Activated B cell treated with CpG ODN at 0.5 μM for 24 hours (primary cell): Measurements from ENCODE around the gene C5orf15. TPM values are rescaled to one million over a fixed set of nuclear protein-coding genes. Genes with fewer than 3 reads are reported as not detected.
"Not testable (repeated sequence)": the region's sequence is repeated elsewhere in the genome, so short reads cannot be mapped to it uniquely, and the experiment has no call there.

ENCODE experiments used
- ATAC-seq: fragments of 200-7000 bp; cut with Tn5 transposase; one replicate; pipeline ENCODE4 v1.10.0; 2021; ENCODE audit warnings: low read depth, mild to moderate bottlenecking, moderate library complexity
- CTCF ChIA-PET: fragments of 350-600 bp; sonication (Branson Sonifier 250); formaldehyde crosslinking; loops from one replicate; lab custom pipeline; 2021; ENCODE audit warnings: antibody characterized with exemption; lab: Charles Lee
- POLR2A ChIA-PET: fragments of 350-600 bp; sonication (Branson Sonifier 250); formaldehyde crosslinking; loops from one replicate; lab custom pipeline; 2021; ENCODE audit warnings: antibody characterized with exemption; lab: Charles Lee
- DNase-seq: peaks from one replicate; pipeline ENCODE4 v3.0.0; 2022
- H3K27ac Mint-ChIP-seq: one replicate; pipeline ENCODE4 v1.8.0; 2020; ENCODE audit warnings: mixed read lengths
- H3K27me3 Mint-ChIP-seq: one replicate; pipeline ENCODE4 v1.8.0; 2021; ENCODE audit warnings: mixed read lengths
- H3K36me3 Mint-ChIP-seq: one replicate; pipeline ENCODE4 v1.8.0; 2021; ENCODE audit warnings: low read depth, mixed read lengths
- H3K4me1 Mint-ChIP-seq: one replicate; pipeline ENCODE4 v1.8.0; 2021; ENCODE audit warnings: mixed read lengths
- H3K4me3 Mint-ChIP-seq: one replicate; pipeline ENCODE4 v1.8.0; 2020; ENCODE audit warnings: mild to moderate bottlenecking, mixed read lengths
- H3K9me3 Mint-ChIP-seq: one replicate; pipeline ENCODE4 v1.8.0; 2020; ENCODE audit warnings: mixed read lengths
- intact Hi-C: fragments of 100-400 bp; cut with micrococcal nuclease; formaldehyde crosslinking; loops from one replicate; pipeline ENCODE4 v1.15.1; 2024
- total RNA-seq: library from RNA; stranded (reverse); gene quantifications from 2 replicates; pipeline ENCODE4 v1.2.3, GENCODE V29; 2022
- TF ChIP-seq, protein P1 (sequence below): fragments of 200-600 bp; IDR thresholded peaks from one replicate; pipeline ENCODE4 v1.8.0; 2022; ENCODE audit warnings: antibody characterized with exemption, mild to moderate bottlenecking

C5orf15 gene
- total RNA-seq, 1 donor from 2014 or later: 25.7 TPM

DNA sequence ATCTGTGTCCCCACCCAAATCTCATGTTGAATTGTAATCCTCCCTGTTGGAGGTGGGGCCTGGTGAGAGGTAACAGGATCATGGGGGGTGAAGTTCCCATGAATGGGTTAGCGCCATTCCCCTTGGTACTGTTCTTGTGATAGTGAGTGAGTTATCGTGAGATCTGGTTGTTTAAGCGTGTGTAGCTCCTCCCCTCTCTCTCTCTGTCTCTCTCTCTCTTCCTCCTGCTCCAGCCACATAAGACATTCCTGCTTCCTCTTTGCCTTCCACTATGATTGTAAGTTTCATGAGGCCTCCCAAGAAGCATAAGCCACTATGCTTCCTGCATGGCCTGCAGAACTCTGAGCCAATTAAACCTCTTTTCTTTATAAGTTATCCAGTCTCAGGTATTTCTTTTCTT lies 28.8 kb downstream of the C5orf15 start:
- intact Hi-C loops: loop anchor here (10.0 kb wide), 1 partner anchor 1515 kb away; no protein-coding TSS in a partner anchor
- H3K4me3 Mint-ChIP-seq: peak overlapping the region; percentile 48
- TF ChIP-seq, protein P1, sequence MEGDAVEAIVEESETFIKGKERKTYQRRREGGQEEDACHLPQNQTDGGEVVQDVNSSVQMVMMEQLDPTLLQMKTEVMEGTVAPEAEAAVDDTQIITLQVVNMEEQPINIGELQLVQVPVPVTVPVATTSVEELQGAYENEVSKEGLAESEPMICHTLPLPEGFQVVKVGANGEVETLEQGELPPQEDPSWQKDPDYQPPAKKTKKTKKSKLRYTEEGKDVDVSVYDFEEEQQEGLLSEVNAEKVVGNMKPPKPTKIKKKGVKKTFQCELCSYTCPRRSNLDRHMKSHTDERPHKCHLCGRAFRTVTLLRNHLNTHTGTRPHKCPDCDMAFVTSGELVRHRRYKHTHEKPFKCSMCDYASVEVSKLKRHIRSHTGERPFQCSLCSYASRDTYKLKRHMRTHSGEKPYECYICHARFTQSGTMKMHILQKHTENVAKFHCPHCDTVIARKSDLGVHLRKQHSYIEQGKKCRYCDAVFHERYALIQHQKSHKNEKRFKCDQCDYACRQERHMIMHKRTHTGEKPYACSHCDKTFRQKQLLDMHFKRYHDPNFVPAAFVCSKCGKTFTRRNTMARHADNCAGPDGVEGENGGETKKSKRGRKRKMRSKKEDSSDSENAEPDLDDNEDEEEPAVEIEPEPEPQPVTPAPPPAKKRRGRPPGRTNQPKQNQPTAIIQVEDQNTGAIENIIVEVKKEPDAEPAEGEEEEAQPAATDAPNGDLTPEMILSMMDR: no peak
- no peaks in the 10 kb centered on the region for H3K27me3 Mint-ChIP-seq
- peak overlapping the region; percentile 89 for H3K27ac Mint-ChIP-seq
- DNase-seq (no peak), ATAC-seq (no peak)
- H3K36me3 Mint-ChIP-seq: no peaks in the 10 kb centered on the region
- ChIA-PET POLR2A (interaction anchor here (0.9 to 2.7 kb wide), 5 partner anchors 10 to 836 kb away, joined by 3 to 27 read pairs (median 4); partner anchors contain the start of gene VDAC1), CTCF (interaction anchor here (1.2 kb wide), 1 partner anchor 33 kb away, joined by 3 read pairs; no protein-coding TSS in a partner anchor)
- H3K4me1 Mint-ChIP-seq: peaks cover 90% of the 10 kb centered on the region
- H3K9me3 Mint-ChIP-seq: peaks cover 5% of the 10 kb centered on the region

DNA sequence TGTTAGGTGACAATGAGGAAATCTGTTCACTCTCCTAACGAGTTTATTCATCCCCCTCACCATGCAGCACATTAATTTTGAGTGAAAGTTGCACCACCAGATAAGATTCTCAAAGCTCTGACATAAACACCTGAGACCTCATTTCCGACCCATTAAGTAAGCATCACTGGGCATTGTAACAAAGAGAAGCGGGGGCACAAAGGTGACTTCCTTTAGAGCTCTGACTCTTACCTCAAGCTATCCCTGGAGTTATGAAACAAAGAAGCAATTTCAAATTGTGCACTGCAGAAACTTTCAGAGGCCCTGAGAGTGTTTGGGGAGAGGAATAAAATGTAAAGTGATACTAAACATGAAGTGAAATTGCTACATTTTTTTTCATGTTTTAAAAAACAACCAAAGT lies 29.5 kb downstream of the C5orf15 start:
- Mint-ChIP-seq H3K27ac (peak overlapping the region; percentile 89), H3K4me3 (peak overlapping the region; percentile 48), H3K27me3 (no peaks in the 10 kb centered on the region), H3K9me3 (peaks cover 5% of the 10 kb centered on the region), H3K36me3 (no peaks in the 10 kb centered on the region), H3K4me1 (peaks cover 91% of the 10 kb centered on the region)
- intact Hi-C loops: loop anchor here (1.0 to 10.0 kb wide), 2 partner anchors 9 to 1514 kb away; no protein-coding TSS in a partner anchor
- CTCF ChIA-PET: interaction anchor here (0.8 to 1.4 kb wide), 5 partner anchors 9 to 542 kb away, joined by 3 to 7 read pairs (median 4); no protein-coding TSS in a partner anchor
- TF ChIP-seq, protein P1: no peak
- DNase-seq: peak; percentile 4
- ATAC-seq: no peak
- POLR2A ChIA-PET: interaction anchor here (0.9 to 2.7 kb wide), 9 partner anchors 9 to 835 kb away, joined by 3 to 27 read pairs (median 4); partner anchors contain the start of gene VDAC1

DNA sequence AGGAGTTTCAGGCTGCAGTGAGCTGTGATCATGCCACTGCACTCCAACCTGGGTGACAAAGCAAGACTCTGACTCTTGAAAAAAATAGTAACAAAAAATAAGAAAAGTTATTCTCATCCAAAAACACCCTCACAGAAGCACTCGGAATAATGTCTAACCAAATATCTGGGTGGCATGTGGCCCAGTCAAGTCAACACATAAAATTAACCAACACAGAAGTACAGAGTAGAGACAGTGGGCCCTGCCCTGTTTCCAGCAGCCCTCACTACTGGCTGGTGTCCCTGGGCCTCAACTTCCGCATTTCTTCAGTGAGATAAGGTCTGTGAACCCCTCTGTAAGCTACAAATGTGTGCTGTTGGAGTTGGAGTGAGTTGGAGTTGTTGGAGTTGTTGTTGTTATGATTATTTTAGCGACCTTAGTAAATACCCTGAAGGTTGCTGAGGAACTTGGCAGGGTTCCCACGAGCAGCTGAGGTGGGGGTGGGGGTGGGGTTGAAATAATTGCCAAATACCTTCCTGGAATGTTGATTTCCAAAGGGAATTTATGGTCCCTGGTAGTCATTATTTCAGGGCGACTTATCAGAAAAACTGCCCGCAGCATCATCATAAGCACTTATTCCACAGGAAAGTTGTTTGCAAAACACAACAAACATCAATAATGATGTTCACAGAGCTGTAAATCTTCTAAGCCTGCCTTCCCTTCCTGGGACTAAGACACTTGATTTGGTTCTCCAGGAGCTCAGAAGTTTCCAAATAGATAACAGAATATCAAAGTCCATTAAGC lies 30.2 kb downstream of the C5orf15 start:
- H3K4me3 Mint-ChIP-seq: peak overlapping the region; percentile 48
- intact Hi-C loops: loop anchor here (1.0 to 10.0 kb wide), 2 partner anchors 8 to 1513 kb away; no protein-coding TSS in a partner anchor
- H3K27ac Mint-ChIP-seq: peak overlapping the region; percentile 89
- CTCF ChIA-PET: interaction anchor here (0.8 to 1.4 kb wide), 5 partner anchors 8 to 542 kb away, joined by 3 to 7 read pairs (median 4); no protein-coding TSS in a partner anchor
- POLR2A ChIA-PET: interaction anchor here (0.7 to 2.7 kb wide), 9 partner anchors 9 to 541 kb away, joined by 3 to 27 read pairs (median 5); partner anchors contain the start of genes C5orf15 and VDAC1
- H3K27me3 Mint-ChIP-seq: no peaks in the 10 kb centered on the region
- TF ChIP-seq, protein P1: no peak
- DNase-seq (no peak), ATAC-seq (no peak)
- H3K4me1 Mint-ChIP-seq: peaks cover 93% of the 10 kb centered on the region
- no peaks in the 10 kb centered on the region for H3K36me3 Mint-ChIP-seq
- peaks cover 5% of the 10 kb centered on the region for H3K9me3 Mint-ChIP-seq

DNA sequence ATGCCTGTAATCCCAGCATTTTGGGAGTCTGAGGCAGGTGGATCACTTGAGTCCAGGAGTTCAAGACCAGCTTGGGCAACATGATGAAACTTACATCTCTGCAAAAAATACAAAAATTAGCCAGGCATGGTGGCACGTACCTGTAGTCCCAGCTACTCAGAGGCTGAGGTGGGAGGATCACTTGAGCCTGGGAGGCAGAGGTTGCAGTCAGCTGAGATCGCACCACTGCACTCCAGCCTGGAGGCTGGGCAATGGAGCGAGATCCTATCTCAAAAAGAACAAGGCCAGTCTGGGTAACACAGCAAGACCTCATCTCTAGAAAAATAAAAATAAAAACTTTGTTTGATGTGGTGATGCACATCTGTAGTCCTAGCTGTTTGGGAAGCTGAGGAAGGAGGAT lies 30.8 kb downstream of the C5orf15 start:
- DNase-seq, H3K9me3 Mint-ChIP-seq, ATAC-seq, H3K27me3 Mint-ChIP-seq, H3K4me3 Mint-ChIP-seq, H3K36me3 Mint-ChIP-seq, CTCF ChIA-PET: not testable (repeated sequence)
- POLR2A ChIA-PET: interaction anchor here (0.7 to 2.7 kb wide), 4 partner anchors 8 to 113 kb away, joined by 3 to 27 read pairs (median 9); partner anchors contain the start of genes C5orf15 and VDAC1
- Mint-ChIP-seq H3K27ac (peak overlapping the region; percentile 89), H3K4me1 (peaks cover 95% of the 10 kb centered on the region)
- intact Hi-C loops: loop anchor here (1.0 to 10.0 kb wide), 2 partner anchors 7 to 1513 kb away; no protein-coding TSS in a partner anchor

DNA sequence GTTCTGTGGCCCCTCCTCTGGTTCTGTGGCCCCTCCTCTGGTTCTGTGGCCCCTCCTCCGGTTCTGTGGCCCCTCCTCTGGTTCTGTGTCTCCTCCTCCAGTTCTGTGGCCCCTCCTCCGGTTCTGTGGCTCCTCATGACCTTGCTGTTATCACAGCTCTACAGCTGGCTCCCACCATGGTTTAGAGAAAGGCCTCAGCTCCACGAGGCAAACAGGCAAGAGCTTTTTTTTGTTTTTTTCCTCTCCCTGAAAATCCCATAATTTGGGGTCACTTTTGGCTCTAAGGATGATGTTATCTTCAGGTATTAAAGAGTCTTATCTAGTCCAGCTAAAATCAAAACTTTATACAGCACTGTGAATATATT lies 31.8 kb downstream of the C5orf15 start:
- CTCF ChIA-PET: interaction anchor here (1.1 kb wide), 1 partner anchor 65 kb away, joined by 4 read pairs; no protein-coding TSS in a partner anchor
- POLR2A ChIA-PET: interaction anchor here (1.8 kb wide), 1 partner anchor 33 kb away, joined by 10 read pairs; the partner anchor contains the start of gene C5orf15
- TF ChIP-seq, protein P1: no peak
- peaks cover 98% of the 10 kb centered on the region for H3K4me1 Mint-ChIP-seq
- DNase-seq: no peak
- H3K36me3 Mint-ChIP-seq: no peaks in the 10 kb centered on the region
- peaks cover 5% of the 10 kb centered on the region for H3K9me3 Mint-ChIP-seq
- intact Hi-C loops: loop anchor here (10.0 kb wide), 1 partner anchor 1512 kb away; no protein-coding TSS in a partner anchor
- H3K27me3 Mint-ChIP-seq: no peaks in the 10 kb centered on the region
- ATAC-seq: no peak
- peak overlapping the region; percentile 89 for H3K27ac Mint-ChIP-seq
- H3K4me3 Mint-ChIP-seq: peak overlapping the region; percentile 15

DNA sequence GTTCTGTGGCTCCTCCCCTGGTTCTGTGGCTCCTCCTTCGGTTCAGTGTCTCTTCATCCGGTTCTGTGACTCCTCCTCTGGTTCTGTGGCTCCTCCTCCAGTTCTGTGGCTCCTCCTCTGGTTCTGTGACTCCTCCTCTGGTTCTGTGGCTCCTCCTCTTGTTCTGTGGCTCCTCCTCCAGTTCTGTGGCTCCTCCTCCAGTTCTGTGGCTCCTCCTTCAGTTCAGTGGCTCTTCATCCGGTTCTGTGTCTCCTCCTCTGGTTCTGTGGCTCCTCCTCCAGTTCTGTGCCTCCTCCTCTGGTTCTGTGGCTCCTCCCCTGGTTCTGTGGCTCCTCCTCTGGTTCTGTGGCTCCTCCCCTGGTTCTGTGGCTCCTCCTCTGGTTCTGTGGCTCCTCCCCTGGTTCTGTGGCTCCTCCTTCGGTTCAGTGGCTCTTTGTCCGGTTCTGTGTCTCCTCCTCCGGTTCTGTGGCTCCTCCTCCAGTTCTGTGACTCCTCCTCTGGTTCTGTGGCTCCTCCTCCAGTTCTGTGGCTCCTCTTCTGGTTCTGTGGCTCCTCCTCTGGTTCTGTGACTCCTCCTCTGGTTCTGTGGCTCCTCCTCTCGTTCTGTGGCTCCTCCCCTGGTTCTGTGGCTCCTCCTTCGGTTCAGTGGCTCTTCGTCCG lies 32.3 kb downstream of the C5orf15 start:
- H3K4me1 Mint-ChIP-seq: peaks cover 98% of the 10 kb centered on the region
- ATAC-seq, H3K9me3 Mint-ChIP-seq, H3K27me3 Mint-ChIP-seq, DNase-seq, H3K4me3 Mint-ChIP-seq, H3K36me3 Mint-ChIP-seq: not testable (repeated sequence)
- peak overlapping the region; percentile 95 for H3K27ac Mint-ChIP-seq
- ChIA-PET CTCF (interaction anchor here (1.1 kb wide), 1 partner anchor 65 kb away, joined by 4 read pairs; no protein-coding TSS in a partner anchor), POLR2A (interaction anchor here (0.7 to 1.8 kb wide), 4 partner anchors 21 to 539 kb away, joined by 3 to 10 read pairs (median 6); partner anchors contain the start of gene C5orf15)
- intact Hi-C loops: loop anchor here (1.0 to 10.0 kb wide), 6 partner anchors 21 to 1511 kb away; partner anchors contain the start of gene VDAC1
